SK-N-MC (cell line): ENCODE results near the gene NEGR1.

ENCODE experiments used
- DNase-seq: peaks from one replicate; pipeline ENCODE4 v3.0.0-alpha.2; 2011; ENCODE audit warnings: low read depth, low spot score
- H3K27ac ChIP-seq: fragments of 200-600 bp; sonication (generic); 2 replicates; pipeline ENCODE4 v1.5.1; 2016; ENCODE audit warnings: mixed run types
- H3K36me3 ChIP-seq: fragments of 200-600 bp; sonication (generic); 2 replicates; pipeline ENCODE4 v1.6.1; 2017; ENCODE audit warnings: antibody characterized with exemption, low read length, mixed read lengths; ENCODE audit not compliant: insufficient read depth
- H3K4me3 ChIP-seq: fragments of 200-600 bp; sonication (generic); 2 replicates; pipeline ENCODE4 v1.5.1; 2016
- H3K9ac ChIP-seq: fragments of 200-600 bp; sonication (generic); 2 replicates; pipeline ENCODE4 v1.8.0; 2017; ENCODE audit warnings: mixed run types, mixed read lengths; ENCODE audit not compliant: insufficient read length
- H3K9me3 ChIP-seq: fragments of 200-600 bp; sonication (generic); 2 replicates; pipeline ENCODE4 v1.6.1; 2017; ENCODE audit warnings: low read depth, mild to moderate bottlenecking, antibody characterized with exemption, low read length, moderate library complexity, mixed read lengths
- EZH2 ChIP-seq: fragments of 200-600 bp; sonication (generic); IDR thresholded peaks from one replicate; pipeline ENCODE4 v1.6.1; 2017; ENCODE audit warnings: antibody characterized with exemption
- FOXP2 ChIP-seq: optimal IDR thresholded peaks from 2 replicates; pipeline ENCODE3; 2011; ENCODE audit warnings: mild to moderate bottlenecking, moderate library complexity; ENCODE audit not compliant: insufficient read depth; ENCODE audit errors: extremely low read length, control extremely low read depth
- POLR2AphosphoS5 ChIP-seq: IDR thresholded peaks from 2 replicates; pipeline ENCODE4 v1.6.1; 2012; ENCODE audit warnings: mild to moderate bottlenecking, low read depth, low read length, borderline replicate concordance

NEGR1 gene

GRCh38 chr1:72013161-72013560 is 269.2 kb downstream of the NEGR1 start:
- H3K4me3 ChIP-seq: no peak overlapping the region
- H3K36me3 ChIP-seq: no peaks in the 10 kb centered on the region
- H3K27ac ChIP-seq: no peak overlapping the region
- H3K9ac ChIP-seq: no peak overlapping the region
- DNase-seq: no peak
- TF ChIP-seq FOXP2 (no peak), POLR2AphosphoS5 (no peak), EZH2 (no peak)
- no peaks in the 10 kb centered on the region for H3K9me3 ChIP-seq

DNA sequence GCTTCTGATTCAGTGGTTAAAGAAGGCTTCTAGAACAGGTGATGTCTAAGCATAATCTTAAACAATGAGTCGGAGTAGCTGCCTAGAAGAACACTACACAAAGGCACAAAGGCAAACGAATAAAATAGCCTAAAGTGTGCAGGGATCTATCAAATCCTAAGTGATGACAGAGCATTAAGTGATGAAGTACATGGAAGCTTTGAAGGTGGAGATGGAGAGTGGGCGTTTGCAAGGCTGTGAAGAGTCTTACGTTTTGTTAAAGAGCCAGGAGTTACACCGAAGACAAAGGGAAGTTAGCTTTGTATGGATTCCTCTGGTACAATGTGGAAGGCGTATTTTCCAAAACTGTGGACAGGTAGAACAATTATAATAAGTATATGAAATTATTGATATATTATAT is 270.6 kb downstream of the NEGR1 start:
- DNase-seq: no peak
- Histone ChIP-seq H3K9ac (no peak overlapping the region), H3K9me3 (no peaks in the 10 kb centered on the region), H3K27ac (no peak overlapping the region), H3K4me3 (no peak overlapping the region), H3K36me3 (no peaks in the 10 kb centered on the region)
- TF ChIP-seq POLR2AphosphoS5 (no peak), FOXP2 (no peak), EZH2 (no peak)

GRCh38 chr1:72010094-72010431 is 272.3 kb downstream of the NEGR1 start:
- H3K9me3 ChIP-seq: no peaks in the 10 kb centered on the region
- DNase-seq: no peak
- no peak overlapping the region for H3K9ac ChIP-seq
- no peak overlapping the region for H3K27ac ChIP-seq
- H3K36me3 ChIP-seq: no peaks in the 10 kb centered on the region
- TF ChIP-seq POLR2AphosphoS5: no peak
- TF ChIP-seq EZH2: no peak
- no peak for TF ChIP-seq FOXP2
- no peak overlapping the region for H3K4me3 ChIP-seq

GRCh38 chr1:72009173-72010093 is 272.9 kb downstream of the NEGR1 start:
- no peak for TF ChIP-seq EZH2
- no peak for TF ChIP-seq POLR2AphosphoS5
- TF ChIP-seq FOXP2: no peak
- Histone ChIP-seq H3K27ac (no peak overlapping the region), H3K9me3 (no peaks in the 10 kb centered on the region), H3K36me3 (no peaks in the 10 kb centered on the region), H3K4me3 (no peak overlapping the region), H3K9ac (no peak overlapping the region)
- DNase-seq: no peak

DNA sequence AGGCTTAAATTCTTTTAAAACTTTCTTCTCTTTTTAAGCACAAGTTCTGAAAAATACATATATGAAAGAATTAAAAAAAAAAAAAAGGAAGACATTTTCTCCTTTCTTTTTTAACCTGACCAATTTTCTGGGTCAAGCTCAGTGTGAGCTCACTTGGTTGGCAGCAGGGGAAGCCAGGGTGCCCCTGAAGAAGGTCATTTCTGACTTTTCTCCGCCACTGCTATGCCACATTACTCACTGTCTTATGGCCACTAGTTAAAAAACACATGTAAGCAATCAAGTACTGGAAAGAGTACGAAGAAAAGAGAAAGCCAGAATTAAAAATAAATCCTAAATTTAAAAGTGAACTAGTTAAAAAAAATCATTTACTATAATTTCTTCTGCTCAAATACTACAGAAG is 275.0 kb downstream of the NEGR1 start:
- H3K9ac ChIP-seq: no peak overlapping the region
- no peak overlapping the region for H3K4me3 ChIP-seq
- no peak for DNase-seq
- TF ChIP-seq FOXP2 (no peak), EZH2 (no peak), POLR2AphosphoS5 (no peak)
- no peaks in the 10 kb centered on the region for H3K36me3 ChIP-seq
- no peaks in the 10 kb centered on the region for H3K9me3 ChIP-seq
- H3K27ac ChIP-seq: no peak overlapping the region

GRCh38 chr1:72006092-72006491 is 276.2 kb downstream of the NEGR1 start:
- Histone ChIP-seq H3K27ac (no peak overlapping the region), H3K9me3 (no peaks in the 10 kb centered on the region), H3K4me3 (no peak overlapping the region), H3K9ac (no peak overlapping the region), H3K36me3 (no peaks in the 10 kb centered on the region)
- no peak for DNase-seq
- TF ChIP-seq POLR2AphosphoS5 (no peak), EZH2 (no peak), FOXP2 (no peak)

- Histone ChIP-seq H3K9ac (no peak overlapping the region), H3K27ac (no peak overlapping the region)
- DNase-seq: no peak
These were observed 279.2 kb downstream of the NEGR1 start for GRCh38 chr1:72003092-72003491.

GRCh38 chr1:72000809-72001208 is 281.5 kb downstream of the NEGR1 start:
- DNase-seq: no peak
- no peak for TF ChIP-seq FOXP2
- H3K27ac ChIP-seq: no peak overlapping the region

More at GRCh38 chr1:72003092-72003491, 279.2 kb downstream of the NEGR1 start:
- no peak overlapping the region for H3K4me3 ChIP-seq
- H3K36me3 ChIP-seq: no peaks in the 10 kb centered on the region
- no peaks in the 10 kb centered on the region for H3K9me3 ChIP-seq
- TF ChIP-seq EZH2 (no peak), FOXP2 (no peak), POLR2AphosphoS5 (no peak)

DNA sequence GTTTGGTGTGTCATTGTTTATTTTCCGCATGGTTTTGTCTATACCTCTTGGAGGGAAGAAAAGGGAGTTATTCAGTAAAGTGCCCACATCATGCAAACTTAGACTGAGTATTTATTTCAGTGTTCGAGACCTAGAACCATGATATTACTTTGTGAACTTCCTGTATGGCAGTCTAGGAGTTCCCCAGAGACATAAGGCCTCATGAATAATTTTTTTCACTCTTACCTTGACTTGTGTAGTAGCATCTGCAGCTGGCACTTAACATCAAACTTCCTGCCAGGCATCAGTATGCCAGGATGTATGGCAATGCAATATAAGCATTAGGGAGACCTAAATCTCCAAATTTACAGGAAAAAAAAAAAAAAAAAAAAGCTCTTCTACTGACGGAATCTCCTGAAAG is 287.7 kb downstream of the NEGR1 start:
- Histone ChIP-seq H3K4me3 (no peak overlapping the region), H3K9me3 (no peaks in the 10 kb centered on the region), H3K36me3 (no peaks in the 10 kb centered on the region), H3K27ac (no peak overlapping the region), H3K9ac (no peak overlapping the region)
- TF ChIP-seq EZH2 (no peak), POLR2AphosphoS5 (no peak), FOXP2 (no peak)
- no peak for DNase-seq

More at GRCh38 chr1:72000809-72001208, 281.5 kb downstream of the NEGR1 start:
- no peaks in the 10 kb centered on the region for H3K9me3 ChIP-seq
- H3K4me3 ChIP-seq: no peak overlapping the region
- no peaks in the 10 kb centered on the region for H3K36me3 ChIP-seq
- no peak overlapping the region for H3K9ac ChIP-seq
